ENCODE data around the gene COL20A1. TPM values are rescaled to one million over a fixed set of nuclear protein-coding genes. Genes with fewer than 3 reads are reported as not detected.

COL20A1 gene
- total and polyA plus RNA-seq, 2 of the 13 experiments (the other 11 are each of a cell fraction or from before 2014, with no cell fraction given): not detected

DNA sequence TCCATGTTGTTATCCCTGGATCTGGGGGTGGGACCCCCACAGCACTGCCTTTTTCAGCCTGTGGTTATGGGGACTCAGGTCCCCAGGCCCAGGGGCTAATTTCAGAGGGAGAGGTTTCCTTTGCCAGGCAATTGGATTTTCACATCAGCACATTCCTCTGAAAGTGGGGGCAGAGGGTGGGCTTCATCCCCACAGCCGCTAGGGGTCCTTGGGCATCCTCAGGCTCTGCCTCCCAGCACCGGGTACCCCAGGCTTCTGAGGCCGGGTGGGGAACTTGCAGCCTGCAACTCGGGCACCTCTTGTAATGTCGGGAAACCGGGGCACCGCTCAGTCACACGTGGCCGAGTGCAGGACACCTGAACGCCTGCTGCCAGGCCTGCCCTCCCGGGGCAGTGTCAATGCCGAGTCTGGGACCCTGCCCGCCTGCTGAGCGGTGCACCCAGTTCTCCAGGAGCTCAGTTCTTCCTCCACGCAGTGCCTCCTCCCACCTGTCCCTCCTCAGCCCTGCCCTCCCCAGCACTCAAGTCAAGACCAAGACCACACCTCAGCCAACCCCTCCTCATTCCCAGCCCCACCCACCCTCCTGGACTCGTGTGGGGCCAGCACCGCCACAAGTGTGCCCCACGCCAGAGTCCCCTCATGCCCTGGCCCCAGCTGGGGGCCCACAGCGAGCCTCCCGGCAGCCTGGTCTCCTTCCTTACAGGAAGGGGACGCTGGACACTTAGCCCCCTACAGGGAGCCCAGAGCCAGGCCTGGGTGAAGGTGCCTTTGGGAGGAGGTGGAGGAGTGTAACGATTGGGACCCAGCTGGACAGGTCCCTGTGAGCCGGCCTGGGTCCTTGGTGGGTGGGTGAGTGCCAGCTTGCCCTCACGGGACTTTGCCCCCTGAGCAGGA is 77.0 kb downstream of the COL20A1 start:
- H3K4me1 ChIP-seq (ENCODE audit: insufficient read depth, low read length): peaks cover 35% of the 10 kb centered on the region
- peaks cover 23 to 90% of the 10 kb centered on the region in 2 experiments for H3K27me3 ChIP-seq (ENCODE audit: control insufficient read depth in 1 of 2, insufficient read depth in 2 of 2, low read length in 2 of 2)
- ATAC-seq (no peak), DNase-seq (ENCODE audit: low spot score) (no peak), FAIRE-seq (no peak)
- H3K27ac ChIP-seq (ENCODE audit: extremely low read length, insufficient read depth, low read length): no peak overlapping the region
- no peak overlapping the region for H3K4me3 ChIP-seq (replicated peaks in 1 of 3; ENCODE audit: insufficient read depth in 1 of 3, low read depth in 2 of 3, low read length in 3 of 3)
- peaks cover 11% of the 10 kb centered on the region; the same call in 1 of the 2 replicates for H4K20me1 ChIP-seq (ENCODE audit: insufficient read depth, low read length)
- TF ChIP-seq ZNF720 (CRISPR knock-in tag; IDR thresholded peaks at IDR 0.05) (no peak), REPIN1 (CRISPR knock-in tag; IDR thresholded peaks at IDR 0.05; ENCODE audit: borderline replicate concordance, low read depth) (no peak), PCBP1 (IDR thresholded peaks at IDR 0.05; ENCODE audit: borderline replicate concordance, low read depth, low read length) (0 out of 2 replicates have a peak, but pooled peaks have one; percentile 27), NR2F2 (IDR thresholded peaks at IDR 0.05; ENCODE audit: borderline replicate concordance, low read depth) (no peak), RORA (CRISPR knock-in tag; IDR thresholded peaks at IDR 0.05) (no peak), PHF5A (CRISPR knock-in tag; IDR thresholded peaks at IDR 0.05; ENCODE audit: low read depth, unreplicated experiment) (no peak)
- TF ChIP-seq, protein P1, sequence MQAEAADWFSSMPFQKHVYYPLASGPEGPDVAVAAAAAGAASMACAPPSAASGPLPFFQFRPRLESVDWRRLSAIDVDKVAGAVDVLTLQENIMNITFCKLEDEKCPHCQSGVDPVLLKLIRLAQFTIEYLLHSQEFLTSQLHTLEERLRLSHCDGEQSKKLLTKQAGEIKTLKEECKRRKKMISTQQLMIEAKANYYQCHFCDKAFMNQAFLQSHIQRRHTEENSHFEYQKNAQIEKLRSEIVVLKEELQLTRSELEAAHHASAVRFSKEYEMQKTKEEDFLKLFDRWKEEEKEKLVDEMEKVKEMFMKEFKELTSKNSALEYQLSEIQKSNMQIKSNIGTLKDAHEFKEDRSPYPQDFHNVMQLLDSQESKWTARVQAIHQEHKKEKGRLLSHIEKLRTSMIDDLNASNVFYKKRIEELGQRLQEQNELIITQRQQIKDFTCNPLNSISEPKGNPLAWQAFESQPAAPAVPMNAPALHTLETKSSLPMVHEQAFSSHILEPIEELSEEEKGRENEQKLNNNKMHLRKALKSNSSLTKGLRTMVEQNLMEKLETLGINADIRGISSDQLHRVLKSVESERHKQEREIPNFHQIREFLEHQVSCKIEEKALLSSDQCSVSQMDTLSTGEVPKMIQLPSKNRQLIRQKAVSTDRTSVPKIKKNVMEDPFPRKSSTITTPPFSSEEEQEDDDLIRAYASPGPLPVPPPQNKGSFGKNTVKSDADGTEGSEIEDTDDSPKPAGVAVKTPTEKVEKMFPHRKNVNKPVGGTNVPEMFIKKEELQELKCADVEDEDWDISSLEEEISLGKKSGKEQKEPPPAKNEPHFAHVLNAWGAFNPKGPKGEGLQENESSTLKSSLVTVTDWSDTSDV (CRISPR knock-in tag; IDR thresholded peaks at IDR 0.05): no peak
- ChIA-PET POLR2A (no interaction called here), CTCF (ENCODE audit: low intra/inter-chr PET ratio, low total read pairs) (no interaction called here)
- no peaks in the 10 kb centered on the region for H3K9me3 ChIP-seq (ENCODE audit: low read length)
- in situ Hi-C loops (cut with HindIII; ENCODE audit: extremely low pct_ligation_motif_present, low pct_unique_long_range_greater_than_20kb): no loop called here
- 37% methylated on average over 13 of the region's 24 CpGs for WGBS (ENCODE audit: low lambda C conversion rate)
- no TSS peak for BruUV-seq (replicated peaks)
- no peak overlapping the region for H3K9ac ChIP-seq (ENCODE audit: insufficient read depth, low read depth, low read length)
- no peaks in the 10 kb centered on the region for H3K36me3 ChIP-seq (replicated peaks in 1 of 2; ENCODE audit: control insufficient read depth in 1 of 2, insufficient read depth in 2 of 2, low read length in 2 of 2)
- intact Hi-C loops (cut with micrococcal nuclease; ENCODE audit: unreplicated experiment): no loop called here
- no peak overlapping the region for H3K4me2 ChIP-seq (ENCODE audit: low read depth, low read length)
- H2AFZ ChIP-seq (ENCODE audit: low read length): no peak overlapping the region
- H3K79me2 ChIP-seq (ENCODE audit: insufficient read depth, low read length): no peaks in the 10 kb centered on the region
